ENCODE measurements around the gene OS9.

The OS9 gene

GRCh38 chr12:57754411-57755193 is 60.7 kb downstream of the OS9 start, which contains the start of gene MARCHF9:
MARCHF9 (plus strand) TSS chr12:57755103; CDS start chr12:57755529, 426 bp downstream.
- no peak for DNase-seq

- no peak for DNase-seq
Observed at GRCh38 chr12:57755194-57755453, 61.2 kb downstream of the OS9 start.

- no peak for DNase-seq
Observed at GRCh38 chr12:57755454-57756372, 61.8 kb downstream of the OS9 start.

- no peak for DNase-seq
Observed at GRCh38 chr12:57756406-57757341, 62.7 kb downstream of the OS9 start.

- DNase-seq: no peak
Observed at GRCh38 chr12:57757771-57758170, 63.8 kb downstream of the OS9 start.

GRCh38 chr12:57758552-57759359 is 64.8 kb downstream of the OS9 start:
- no peak for DNase-seq

- DNase-seq: no peak
Observed at GRCh38 chr12:57759360-57759980, 65.5 kb downstream of the OS9 start.

- DNase-seq: no peak
Observed at GRCh38 chr12:57760347-57760982, 66.5 kb downstream of the OS9 start.

GRCh38 chr12:57761391-57761998 is 67.6 kb downstream of the OS9 start:
- DNase-seq: no peak

GRCh38 chr12:57762463-57762862 is 68.5 kb downstream of the OS9 start:
- no peak for DNase-seq

- no peak for DNase-seq
Observed at GRCh38 chr12:57763881-57764661, 70.1 kb downstream of the OS9 start.

GRCh38 chr12:57764662-57765002 is 70.7 kb downstream of the OS9 start:
- no peak for DNase-seq

GRCh38 chr12:57765003-57765697 is 71.2 kb downstream of the OS9 start:
- DNase-seq: peak; percentile 25

- no peak for DNase-seq
Observed at GRCh38 chr12:57765698-57766463, 71.9 kb downstream of the OS9 start.

- DNase-seq: no peak
Observed at GRCh38 chr12:57766464-57767304, 72.8 kb downstream of the OS9 start, which contains the start of gene CYP27B1. CYP27B1 (minus strand) TSS chr12:57767078; CDS start chr12:57767041, 37 bp downstream.

GRCh38 chr12:57767305-57767698 is 73.4 kb downstream of the OS9 start:
- DNase-seq: no peak

- no peak for DNase-seq
Observed at GRCh38 chr12:57767876-57768275, 73.9 kb downstream of the OS9 start.

Data from fibroblast of skin of right quadriceps (primary cell).